K562 (cell line): ENCODE results near the gene BDH1. TPM values are rescaled to one million over a fixed set of nuclear protein-coding genes. Genes with fewer than 3 reads are reported as not detected.
A peak's percentile ranks its signal among the peaks of the same experiment; 100 is the strongest.

Source experiments
- NONO ChIP-seq, 2 experiments: fragments of 200-400 bp in 1 of 2; fragments of 450-650 bp in 1 of 2; formaldehyde crosslinking in 1 of 2; IDR thresholded peaks; 2 replicates each; pipeline ENCODE4 v1.6.1; 2017; ENCODE audit warnings: low read depth in 2 of 2, mild to moderate bottlenecking in 2 of 2, moderate library complexity in 2 of 2, low read length in 1 of 2
- RCOR1 ChIP-seq, 2 experiments: IDR thresholded peaks; 2 replicates each; pipeline ENCODE4 v1.6.1; 2012; ENCODE audit warnings: low read depth in 2 of 2, low read length in 2 of 2, borderline replicate concordance in 1 of 2, improper control_type of control experiment in 1 of 2
- RHOXF2B ChIP-seq: fragments of 250-450 bp; sonication (Bioruptor Pico); conservative IDR thresholded peaks from 2 replicates; pipeline ENCODE4 v1.5.1; 2021
- ZFP36 ChIP-seq: fragments of 150-350 bp; IDR thresholded peaks from 2 replicates; pipeline ENCODE4 v1.6.1; 2018; ENCODE audit warnings: low read length, low read depth; ENCODE audit not compliant: partially characterized antibody
- ZNF764 ChIP-seq: fragments of 250-450 bp; sonication (Bioruptor Pico); IDR thresholded peaks from 2 replicates; pipeline ENCODE4 v1.4.0; 2020; ENCODE audit warnings: low read depth, mild to moderate bottlenecking, moderate library complexity
- polyA plus RNA-seq, 8 experiments: library from polyadenylated mRNA; depleted of rRNA in 4 of 8; stranded (reverse) in 5 of 8; unstranded in 3 of 8; fragments of >200 nt; fragmentation: Nextera tagmentation in 2 of 8; fragmentation: Illumina TruSeq in 1 of 8; extraction: Ambion mirVana in 2 of 8; extraction: Trizol in 1 of 8; gene quantifications; 2 replicates each; pipeline versions ENCODE4 v1.2.1 to v1.2.3, GENCODE V29; 2011 to 2014; ENCODE audit warnings: inconsistent platforms in 1 of 8, missing spikeins in 1 of 8
- total RNA-seq, 7 experiments: library from RNA; depleted of rRNA in 6 of 7; stranded (reverse); fragments of >200 nt in 6 of 7; fragmentation: Illumina TruSeq in 2 of 7; extraction: Trizol in 2 of 7; gene quantifications; 2 replicates each; pipeline versions ENCODE4 v1.2.1 to v1.2.3, GENCODE V29; 2011 to 2021; ENCODE audit warnings: low replicate concordance in 1 of 7
- TF ChIP-seq, protein P1 (sequence below), 2 experiments: fragments of 450-650 bp; formaldehyde crosslinking in 1 of 2; IDR thresholded peaks; 2 replicates each; pipeline versions ENCODE4 v1.4.0 to v1.6.1; 2014 to 2020; ENCODE audit warnings: mild to moderate bottlenecking in 2 of 2, borderline replicate concordance in 1 of 2, low read depth in 1 of 2

Gene BDH1
- total and polyA plus RNA-seq, 9 of the 15 experiments (the other 6 are each of a cell fraction or from before 2014, with no cell fraction given) = 0.07 to 0.89 (median 0.12) TPM; not detected in 3

DNA sequence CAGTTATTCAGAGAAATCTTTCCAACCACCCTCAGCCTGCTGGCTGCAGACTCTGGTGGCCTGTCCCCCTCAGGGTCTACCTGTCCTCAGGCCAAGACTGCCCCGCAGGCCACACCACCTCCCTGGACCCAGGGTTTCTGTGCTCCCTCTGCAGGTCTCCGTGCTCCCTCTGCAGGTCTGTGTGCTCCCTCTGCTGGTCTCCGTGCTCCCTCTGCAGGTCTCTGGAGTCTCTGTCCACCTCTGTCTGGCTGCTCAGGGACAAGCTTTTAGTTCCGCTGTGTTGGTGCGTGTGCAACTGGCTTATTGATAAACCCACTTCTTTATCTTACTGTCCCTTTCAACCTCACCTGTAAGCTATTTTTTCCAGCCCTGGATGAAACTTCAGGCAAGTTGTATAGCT lies 30.1 kb downstream of the BDH1 start (continued):
- TF ChIP-seq, protein P1, sequence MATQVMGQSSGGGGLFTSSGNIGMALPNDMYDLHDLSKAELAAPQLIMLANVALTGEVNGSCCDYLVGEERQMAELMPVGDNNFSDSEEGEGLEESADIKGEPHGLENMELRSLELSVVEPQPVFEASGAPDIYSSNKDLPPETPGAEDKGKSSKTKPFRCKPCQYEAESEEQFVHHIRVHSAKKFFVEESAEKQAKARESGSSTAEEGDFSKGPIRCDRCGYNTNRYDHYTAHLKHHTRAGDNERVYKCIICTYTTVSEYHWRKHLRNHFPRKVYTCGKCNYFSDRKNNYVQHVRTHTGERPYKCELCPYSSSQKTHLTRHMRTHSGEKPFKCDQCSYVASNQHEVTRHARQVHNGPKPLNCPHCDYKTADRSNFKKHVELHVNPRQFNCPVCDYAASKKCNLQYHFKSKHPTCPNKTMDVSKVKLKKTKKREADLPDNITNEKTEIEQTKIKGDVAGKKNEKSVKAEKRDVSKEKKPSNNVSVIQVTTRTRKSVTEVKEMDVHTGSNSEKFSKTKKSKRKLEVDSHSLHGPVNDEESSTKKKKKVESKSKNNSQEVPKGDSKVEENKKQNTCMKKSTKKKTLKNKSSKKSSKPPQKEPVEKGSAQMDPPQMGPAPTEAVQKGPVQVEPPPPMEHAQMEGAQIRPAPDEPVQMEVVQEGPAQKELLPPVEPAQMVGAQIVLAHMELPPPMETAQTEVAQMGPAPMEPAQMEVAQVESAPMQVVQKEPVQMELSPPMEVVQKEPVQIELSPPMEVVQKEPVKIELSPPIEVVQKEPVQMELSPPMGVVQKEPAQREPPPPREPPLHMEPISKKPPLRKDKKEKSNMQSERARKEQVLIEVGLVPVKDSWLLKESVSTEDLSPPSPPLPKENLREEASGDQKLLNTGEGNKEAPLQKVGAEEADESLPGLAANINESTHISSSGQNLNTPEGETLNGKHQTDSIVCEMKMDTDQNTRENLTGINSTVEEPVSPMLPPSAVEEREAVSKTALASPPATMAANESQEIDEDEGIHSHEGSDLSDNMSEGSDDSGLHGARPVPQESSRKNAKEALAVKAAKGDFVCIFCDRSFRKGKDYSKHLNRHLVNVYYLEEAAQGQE (IDR thresholded peaks at IDR 0.05; ENCODE audit: borderline replicate concordance) = peak; percentile 50; the same call in 1 of the 2 replicates
- TF ChIP-seq, protein P1 (CRISPR knock-in tag; IDR thresholded peaks at IDR 0.05; ENCODE audit: low read depth) = no peak
- TF ChIP-seq RHOXF2B (CRISPR knock-in tag) (no peak), RCOR1 (IDR thresholded peaks at IDR 0.05; ENCODE audit: borderline replicate concordance in 1 of 2, low read depth in 2 of 2, low read length in 2 of 2) (0 out of 4 replicates have a peak, but pooled peaks of 1 of the 2 experiments have one; percentile 17), ZFP36 (peak; percentile 54), ZNF764 (CRISPR knock-in tag) (no peak), NONO (IDR thresholded peaks at IDR 0.05; ENCODE audit: low read depth in 2 of 2, low read length in 1 of 2) (0 out of 4 replicates have a peak, but pooled peaks of 1 of the 2 experiments have one; percentile 40)
